HG03103 (cell line): ENCODE measurements around the gene PUM1.
"Not testable (repeated sequence)": the region's sequence is repeated elsewhere in the genome, so short reads cannot be mapped to it uniquely, and the experiment has no call there.

ENCODE experiments used
- ATAC-seq: cut with Tn5 transposase; IDR thresholded peaks from one replicate; pipeline ENCODE4 v1.9.1; 2021; ENCODE audit warnings: low read depth; ENCODE audit not compliant: unreplicated experiment

PUM1 gene, protein sequence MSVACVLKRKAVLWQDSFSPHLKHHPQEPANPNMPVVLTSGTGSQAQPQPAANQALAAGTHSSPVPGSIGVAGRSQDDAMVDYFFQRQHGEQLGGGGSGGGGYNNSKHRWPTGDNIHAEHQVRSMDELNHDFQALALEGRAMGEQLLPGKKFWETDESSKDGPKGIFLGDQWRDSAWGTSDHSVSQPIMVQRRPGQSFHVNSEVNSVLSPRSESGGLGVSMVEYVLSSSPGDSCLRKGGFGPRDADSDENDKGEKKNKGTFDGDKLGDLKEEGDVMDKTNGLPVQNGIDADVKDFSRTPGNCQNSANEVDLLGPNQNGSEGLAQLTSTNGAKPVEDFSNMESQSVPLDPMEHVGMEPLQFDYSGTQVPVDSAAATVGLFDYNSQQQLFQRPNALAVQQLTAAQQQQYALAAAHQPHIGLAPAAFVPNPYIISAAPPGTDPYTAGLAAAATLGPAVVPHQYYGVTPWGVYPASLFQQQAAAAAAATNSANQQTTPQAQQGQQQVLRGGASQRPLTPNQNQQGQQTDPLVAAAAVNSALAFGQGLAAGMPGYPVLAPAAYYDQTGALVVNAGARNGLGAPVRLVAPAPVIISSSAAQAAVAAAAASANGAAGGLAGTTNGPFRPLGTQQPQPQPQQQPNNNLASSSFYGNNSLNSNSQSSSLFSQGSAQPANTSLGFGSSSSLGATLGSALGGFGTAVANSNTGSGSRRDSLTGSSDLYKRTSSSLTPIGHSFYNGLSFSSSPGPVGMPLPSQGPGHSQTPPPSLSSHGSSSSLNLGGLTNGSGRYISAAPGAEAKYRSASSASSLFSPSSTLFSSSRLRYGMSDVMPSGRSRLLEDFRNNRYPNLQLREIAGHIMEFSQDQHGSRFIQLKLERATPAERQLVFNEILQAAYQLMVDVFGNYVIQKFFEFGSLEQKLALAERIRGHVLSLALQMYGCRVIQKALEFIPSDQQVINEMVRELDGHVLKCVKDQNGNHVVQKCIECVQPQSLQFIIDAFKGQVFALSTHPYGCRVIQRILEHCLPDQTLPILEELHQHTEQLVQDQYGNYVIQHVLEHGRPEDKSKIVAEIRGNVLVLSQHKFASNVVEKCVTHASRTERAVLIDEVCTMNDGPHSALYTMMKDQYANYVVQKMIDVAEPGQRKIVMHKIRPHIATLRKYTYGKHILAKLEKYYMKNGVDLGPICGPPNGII

DNA sequence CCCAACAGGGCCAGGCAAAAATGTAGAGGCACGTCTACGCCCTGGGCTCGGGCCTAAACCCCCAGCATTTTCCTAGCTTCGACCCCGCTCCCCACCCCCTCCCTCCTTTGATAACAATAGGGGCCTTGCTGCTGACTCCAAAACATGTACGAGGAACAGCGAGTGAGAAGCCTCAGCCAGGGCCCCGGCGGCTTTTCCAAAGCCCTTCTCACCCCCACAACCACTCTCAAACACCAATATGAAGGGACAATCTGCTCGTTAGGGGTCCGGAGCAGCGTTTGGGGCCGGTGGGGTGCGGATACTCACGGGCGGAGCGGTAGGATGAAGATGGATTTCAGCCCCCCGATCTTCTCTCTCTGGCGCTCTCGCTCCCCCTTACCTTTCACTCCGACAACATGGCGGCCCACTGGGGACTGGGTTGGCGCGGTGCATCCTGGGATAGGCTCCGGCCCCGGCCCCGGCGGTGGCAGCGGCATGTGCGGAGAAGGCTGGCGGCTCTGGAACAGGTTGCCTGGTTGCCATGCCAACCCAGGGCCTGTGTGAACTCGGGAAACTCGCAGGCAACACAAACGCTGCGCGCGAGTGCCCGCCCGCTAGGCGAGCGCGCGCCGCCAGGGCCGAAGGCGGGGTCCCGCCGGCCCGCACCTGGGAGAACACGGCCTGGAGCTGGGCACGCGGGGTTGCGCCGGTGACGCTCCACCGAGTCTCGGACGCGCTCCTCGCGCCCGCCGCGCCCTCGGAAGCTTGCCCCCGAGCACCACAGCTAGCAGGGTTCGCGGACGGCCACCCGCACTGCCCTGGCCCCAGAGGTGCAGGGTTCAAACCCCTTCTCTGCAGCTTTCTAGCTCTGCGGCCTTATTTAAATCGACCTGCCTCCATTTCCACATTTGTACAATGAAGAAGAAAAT lies at the start of gene PUM1:
PUM1 (minus strand) TSS at position 408 of the 908 bp plus-strand sequence. CDS start 6,151 bp downstream, outside the sequence.
- ATAC-seq = peak; percentile 89

DNA sequence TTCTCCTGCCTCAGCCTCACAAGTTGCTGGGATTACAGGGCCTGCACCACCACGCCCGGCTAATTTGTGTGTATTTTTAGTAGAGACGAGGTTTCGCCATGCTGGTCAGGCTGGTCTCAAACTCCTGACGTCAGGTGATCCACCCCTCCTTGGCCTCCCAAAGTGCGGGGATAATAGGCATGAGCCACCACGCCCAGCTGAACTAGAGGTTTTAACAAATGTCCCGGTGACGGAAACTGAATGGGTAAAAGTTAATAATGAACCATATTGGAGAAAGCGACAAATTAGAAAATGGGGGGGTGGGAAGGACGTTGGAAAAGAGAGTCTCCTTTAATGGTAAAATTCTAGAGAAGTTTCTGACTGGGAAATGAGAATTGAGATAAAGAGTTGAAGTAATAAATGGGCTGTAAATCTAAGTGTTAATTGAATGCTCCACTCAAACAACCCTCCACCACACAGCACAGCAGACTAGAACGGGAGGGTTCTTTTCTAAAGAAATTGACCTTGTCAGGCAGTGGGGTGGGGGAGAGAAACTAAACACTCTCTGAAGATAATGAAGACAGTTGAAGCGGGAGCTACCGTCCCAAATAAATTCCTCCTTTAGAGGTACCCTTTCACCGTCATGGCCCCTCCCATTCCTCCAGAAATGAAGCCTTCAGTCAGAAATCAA lies 46.9 kb upstream of the PUM1 start:
- ATAC-seq = no peak

DNA sequence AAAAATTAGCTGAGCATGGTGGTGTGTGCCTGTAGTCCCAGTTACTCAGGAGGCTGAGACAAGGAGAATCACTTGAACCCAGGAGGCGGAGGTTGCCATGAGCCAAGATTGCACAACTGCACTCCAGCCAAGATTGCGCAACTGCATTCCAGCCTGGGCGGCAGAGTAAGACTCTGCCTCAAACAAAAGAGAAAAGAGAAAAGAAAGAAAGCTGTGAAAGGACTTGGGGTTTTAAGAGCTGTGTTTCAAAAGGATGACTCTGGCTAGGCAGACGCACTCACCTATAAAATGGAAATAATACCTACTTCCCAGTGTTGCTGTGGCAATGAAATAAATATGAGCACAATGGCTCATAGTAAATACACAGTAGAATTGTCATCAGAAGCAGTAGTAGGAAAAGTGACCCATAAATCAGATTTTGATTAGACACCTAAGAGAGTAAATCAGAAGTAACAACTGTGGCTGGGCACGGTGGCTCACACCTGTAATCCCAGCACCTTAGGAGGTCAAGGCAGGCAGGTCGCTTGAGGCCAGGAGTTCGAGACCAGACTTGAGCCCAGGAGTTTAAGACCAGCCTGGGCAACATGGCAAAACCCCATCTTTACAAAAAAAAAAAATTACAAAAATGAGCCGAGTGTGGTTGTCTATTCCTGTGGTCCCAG lies 45.9 kb upstream of the PUM1 start:
- no peak for ATAC-seq

DNA sequence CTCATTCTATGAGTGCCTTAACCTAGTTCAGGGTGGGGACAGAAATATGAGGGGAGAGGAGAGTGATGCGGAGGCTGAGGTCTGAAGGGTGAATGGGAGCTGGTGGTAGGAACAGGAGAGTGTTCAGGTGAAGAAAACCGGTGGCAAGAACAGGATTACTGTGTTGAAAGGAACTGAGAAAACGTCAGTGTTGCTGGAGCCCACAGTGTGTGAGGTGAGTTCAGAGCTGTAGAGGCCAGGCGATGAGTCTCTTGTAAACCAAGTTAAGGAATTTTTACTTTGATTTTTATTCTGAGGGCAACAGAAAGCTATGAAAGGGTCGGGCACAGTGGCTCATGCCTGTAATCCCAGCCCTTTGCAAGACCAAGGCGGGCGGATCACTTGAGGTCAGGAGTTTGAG lies 45.3 kb upstream of the PUM1 start:
- no peak for ATAC-seq

DNA sequence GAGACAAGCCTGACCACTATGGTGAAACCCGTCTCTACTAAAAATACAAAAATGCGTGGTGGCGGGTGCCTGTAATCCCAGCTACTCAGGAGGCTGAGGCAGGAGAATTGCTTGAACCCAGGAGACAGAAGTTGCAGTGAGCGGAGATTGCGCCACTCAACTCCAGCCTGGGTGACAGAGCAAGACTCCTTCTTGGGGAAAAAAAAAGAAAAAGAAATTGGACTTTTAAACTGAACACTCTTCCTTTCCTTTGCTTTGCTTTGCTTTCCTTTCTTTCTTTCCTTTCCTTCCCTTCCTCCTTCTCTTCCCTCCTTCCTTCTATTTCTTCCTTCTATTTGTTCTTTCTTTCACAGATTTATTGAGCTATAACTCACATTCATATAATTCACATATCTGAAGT lies 43.3 kb upstream of the PUM1 start:
- ATAC-seq = no peak

DNA sequence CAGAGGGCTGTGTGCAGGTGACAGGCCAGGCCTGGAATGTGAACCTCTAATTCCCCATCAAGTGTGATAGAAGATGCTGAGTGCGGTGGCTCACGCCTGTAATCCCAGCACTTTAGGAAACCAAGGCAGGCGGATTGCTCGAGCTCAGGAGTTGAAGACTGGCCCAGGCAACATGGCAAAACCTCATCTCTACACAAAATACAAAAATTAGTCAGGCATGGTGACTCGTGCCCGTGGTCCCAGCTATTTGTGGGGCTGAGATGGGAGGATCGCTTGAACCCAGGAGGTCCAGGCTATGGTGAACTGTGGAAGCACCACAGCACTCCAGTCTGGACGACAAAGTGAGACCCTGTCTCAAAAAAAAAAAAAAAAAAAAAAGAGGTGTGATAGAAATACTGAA lies 40.1 kb upstream of the PUM1 start:
- ATAC-seq = no peak

DNA sequence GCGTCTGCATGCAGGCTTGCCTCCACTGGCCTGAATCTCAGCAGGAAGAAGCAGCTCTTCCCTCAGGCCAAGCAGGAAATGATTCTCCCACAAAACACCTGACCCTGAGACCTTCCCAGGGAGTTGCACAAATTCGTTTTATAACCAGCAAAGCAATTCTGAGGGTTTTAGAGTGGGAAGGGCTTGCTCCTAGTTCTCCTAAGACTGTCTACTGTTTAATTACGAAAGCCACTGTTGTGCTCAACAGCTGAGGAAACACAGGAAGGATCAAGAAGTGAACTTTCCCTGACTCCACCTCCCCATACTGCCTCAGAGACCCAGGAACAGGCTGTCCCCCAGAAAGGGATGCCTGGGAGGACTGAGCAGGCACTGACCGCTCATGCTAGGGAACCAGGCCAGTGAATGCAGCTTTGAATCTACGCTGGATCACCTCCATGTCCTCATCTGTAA lies 37.0 kb upstream of the PUM1 start:
- ATAC-seq = no peak

DNA sequence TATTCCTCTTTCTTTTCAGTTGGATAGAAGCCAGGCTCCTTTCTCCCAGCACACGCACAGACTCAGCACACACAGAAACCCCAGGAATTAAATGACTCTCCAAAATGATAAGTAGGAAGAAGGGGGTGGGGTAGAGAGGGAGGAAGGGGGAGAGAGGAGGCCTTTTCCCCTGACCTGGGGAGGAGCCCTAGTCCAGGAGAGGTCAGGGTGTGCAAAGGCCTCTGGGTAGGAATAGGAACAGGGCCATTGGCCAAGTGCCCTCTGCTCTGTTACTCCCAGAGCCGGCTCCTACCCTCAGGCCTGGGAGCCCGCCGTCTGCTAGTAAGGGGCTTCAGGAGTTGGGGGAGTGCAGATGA lies 35.6 kb upstream of the PUM1 start:
- no peak for ATAC-seq

DNA sequence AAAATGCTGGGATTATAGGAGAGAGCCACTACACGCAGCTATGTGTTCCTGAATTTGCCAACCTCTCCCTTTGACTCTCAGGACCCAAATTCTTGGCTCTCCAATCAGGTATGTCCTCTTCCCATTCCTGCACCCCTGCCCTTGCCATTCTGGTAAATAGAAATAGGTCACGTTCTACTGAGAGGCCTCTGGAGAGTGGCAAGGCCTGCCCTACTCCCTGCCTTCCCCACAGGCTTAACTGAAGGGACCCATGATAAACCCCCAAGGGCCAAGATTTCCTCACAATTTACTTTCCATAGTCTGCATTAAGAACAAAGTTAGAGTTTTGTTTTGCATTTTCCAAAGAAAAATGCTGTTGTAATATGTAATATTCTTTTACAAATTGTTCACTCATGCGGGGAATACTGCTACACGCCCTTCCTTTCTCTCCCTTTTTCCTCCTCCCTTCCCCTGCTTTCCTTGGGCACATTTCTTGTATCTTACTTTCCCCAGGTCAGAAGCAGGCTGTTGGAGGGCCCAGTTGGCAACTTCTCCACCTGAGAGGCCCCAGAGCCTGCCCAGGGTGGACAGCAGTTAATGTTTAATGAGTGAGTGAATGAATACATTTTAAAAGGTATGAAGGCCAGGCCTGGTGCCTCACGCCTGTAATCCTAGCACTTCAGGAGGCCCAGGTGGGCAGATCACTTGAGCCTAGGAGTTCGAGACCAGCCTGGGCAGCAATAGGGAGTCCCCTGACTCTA lies 33.9 kb upstream of the PUM1 start:
- no peak for ATAC-seq

DNA sequence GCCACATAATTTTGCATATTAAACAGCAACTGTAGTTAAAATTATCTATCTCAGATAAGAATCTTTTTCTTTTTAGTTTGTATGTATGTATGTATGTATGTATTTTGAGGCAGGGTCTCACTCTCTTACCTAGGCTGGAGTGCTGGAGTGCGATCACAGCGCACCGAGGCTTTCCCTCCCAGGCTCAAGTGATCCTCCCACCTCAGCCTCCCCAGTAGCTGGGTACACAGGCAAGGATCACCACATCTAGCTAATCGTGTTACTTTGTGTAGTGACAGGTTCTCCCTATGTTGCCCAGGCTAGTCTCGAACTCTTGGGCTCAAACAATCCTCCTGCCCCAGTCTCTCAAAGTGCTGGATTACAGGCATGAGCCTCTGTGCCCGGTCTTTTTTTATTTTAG lies 30.5 kb upstream of the PUM1 start:
- ATAC-seq = no peak

DNA sequence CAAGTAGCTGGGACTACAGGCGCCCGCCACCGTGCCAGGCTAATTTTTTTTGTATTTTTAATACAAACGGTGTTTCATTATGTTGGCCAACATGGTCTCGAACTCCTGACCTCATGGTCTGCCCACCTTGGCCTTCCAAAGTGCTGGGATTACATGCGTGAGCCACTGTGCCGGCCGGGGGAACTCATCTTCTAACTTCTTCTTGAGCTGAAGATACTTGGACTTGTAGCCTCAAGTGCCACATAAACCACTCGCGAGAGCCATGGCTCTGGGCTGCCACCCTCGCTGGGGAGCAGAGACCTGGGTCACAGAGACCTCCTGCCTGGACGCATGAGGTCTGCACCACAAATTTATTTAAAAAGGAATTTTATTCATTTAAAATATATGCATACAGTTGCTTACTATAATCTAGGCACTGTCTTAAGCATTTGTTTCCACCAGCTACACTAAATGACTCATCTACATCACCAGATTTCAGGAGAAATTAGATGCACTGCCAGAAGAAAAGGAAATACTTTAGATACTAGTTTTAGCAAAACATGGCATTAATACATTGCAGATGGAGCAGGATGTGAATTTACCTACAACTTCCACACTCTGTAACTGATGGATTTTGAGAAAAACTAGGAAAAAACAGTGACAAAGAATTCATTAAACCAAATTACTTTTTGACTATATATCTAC lies 29.9 kb upstream of the PUM1 start:
- no peak for ATAC-seq

DNA sequence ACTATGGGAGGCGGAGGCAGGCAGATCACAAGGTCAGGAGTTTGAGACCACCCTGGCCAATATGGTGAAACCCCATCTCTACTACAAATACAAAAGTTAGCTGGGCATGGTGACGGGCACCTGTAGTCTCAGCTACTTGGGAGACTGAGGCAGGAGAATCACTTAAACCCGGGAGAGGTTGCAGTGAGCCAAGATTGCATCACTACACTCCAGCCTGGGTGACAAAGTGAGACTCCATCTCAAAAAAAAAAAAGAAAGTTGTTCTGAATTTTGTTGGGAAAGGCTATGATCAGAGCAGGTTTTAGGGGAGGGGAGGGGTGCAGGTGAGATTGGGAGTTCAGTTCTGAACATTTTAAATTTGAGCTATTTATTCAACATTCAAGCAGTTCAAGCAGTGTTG lies 22.6 kb upstream of the PUM1 start:
- ATAC-seq = not testable (repeated sequence)

DNA sequence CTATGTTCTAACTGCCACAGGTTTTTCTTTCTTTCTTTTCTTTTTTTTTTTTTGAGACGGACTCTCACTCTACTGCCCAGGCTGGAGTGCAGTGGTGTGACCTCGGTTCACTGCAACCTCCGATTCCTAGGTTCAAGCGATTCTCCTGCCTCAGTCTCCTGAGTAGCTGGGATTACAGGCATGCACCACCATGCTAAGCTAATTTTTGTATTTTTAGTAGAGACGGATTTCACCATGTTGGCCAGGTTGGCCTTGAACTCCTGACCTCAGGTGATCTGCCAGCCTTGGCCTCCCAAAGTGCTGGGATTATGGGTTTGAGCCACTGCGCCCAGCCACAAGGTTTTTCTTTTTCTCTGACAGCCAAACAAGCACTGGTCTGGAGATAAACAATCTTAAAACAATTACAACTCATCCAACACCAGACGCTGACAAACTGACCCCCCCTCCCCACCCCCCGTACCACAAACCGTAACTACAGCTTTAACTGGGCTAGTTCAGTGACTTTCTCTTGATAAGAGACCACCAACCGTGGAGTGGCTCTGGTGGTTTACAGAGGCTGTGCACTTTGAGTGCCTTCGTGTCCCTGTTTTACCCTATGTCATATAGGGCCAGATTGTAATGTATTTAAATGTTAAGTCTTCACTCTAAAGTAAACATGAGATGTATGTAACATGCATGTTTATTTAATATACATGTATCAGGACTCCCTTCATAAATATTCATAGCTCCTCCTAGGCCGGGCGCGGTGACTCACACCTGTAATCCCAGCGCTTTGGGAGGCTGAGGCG lies 19.5 kb upstream of the PUM1 start:
- ATAC-seq = no peak

DNA sequence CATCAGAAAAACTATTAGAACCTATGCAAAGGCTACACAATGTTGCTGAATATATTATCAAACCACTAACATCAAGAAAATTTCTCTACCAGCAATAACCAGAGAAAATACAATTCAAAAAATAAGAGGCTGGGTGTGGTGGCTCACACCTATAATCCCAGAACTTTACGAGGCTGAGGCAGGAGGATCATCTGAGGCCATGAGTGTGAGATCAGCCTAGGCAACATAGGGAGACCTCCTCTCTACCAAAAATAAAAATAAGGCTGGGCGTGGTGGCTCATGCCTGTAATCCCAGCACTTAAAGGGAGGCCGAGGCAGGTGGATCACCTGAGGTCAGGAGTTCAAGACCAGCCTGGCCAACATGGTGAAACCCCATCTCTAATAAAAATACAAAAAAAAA lies 16.9 kb upstream of the PUM1 start:
- ATAC-seq = no peak

DNA sequence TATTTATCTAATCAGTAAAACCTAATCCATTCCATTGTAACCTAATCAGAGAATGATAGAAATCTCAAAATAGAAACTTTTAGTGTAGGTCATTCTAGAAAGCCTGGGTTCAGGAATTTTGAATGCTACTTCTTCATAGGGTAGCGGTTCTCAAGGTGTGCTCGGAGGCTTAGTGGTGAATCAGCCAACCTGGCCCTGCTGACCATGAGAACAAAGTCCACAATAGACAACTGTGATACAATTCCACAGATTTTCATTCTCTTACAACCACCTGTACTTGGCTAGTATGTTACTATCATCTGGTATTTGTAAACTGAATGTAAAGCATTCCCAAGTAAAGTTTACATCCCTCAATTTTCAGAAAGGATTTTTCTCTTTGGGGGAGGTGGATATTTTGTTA lies 7.5 kb upstream of the PUM1 start:
- no peak for ATAC-seq

DNA sequence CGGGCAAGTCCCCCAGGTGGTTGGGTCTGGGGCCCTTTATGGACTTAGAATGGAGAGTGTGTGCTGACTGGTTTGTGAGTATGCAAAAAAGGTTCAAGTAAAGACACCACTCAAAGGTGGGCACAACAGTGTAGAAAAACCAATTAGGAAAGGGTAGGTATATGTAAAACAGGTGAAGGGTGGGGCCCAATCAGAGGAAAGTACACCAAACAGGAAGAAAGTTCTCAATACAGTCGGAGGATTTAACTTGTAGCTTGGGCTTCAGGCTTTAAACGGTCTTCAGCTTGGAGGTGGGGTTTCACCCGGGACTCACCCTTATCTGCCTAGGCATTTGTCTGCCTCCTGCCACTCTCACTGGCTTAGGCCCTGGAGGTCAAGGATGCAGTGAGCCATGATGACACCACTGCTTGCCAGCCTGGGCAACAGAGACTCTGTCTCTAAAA lies 6.8 kb upstream of the PUM1 start:
- ATAC-seq = no peak

DNA sequence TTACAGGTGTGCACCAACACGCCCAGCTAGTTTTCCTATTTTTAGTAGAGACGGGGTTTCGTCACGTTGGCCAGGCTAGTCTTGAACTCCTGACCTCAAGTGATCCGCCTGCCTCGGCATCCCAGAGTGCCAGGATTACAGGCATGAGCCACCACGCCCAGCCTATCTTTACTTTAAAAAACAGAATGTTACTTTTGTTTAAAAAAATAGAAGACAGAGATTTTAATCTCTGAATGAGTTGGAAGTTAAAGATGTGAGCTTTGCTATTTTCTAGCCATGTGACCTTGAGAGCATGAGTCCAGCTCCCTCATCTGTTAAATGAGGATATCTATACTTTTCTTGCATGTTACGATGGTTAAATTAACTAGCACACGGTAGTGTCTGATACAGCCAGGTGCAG lies 3.9 kb upstream of the PUM1 start:
- ATAC-seq = no peak
